Motor neuron (in vitro differentiated cells): ENCODE data around the gene NR6A1. TPM values are rescaled to one million over a fixed set of nuclear protein-coding genes. Genes with fewer than 3 reads are reported as not detected.
A peak's percentile ranks its signal among the peaks of the same experiment; 100 is the strongest.
"Not testable (repeated sequence)": the region's sequence is repeated elsewhere in the genome, so short reads cannot be mapped to it uniquely, and the experiment has no call there.

Experiments used
- ATAC-seq, 8 experiments: fragments of 200-7000 bp; cut with Tn5 transposase; replicated peaks in 6 of 8; 2 replicates each; pipeline ENCODE4 v1.8.0; 2021; ENCODE audit warnings: mild to moderate bottlenecking in 8 of 8, moderate library complexity in 8 of 8
- H3K27ac ChIP-seq, 2 donors: fragments of 250-450 bp; sonication (Bioruptor Pico); 2 replicates each; pipeline ENCODE4 v1.9.0; 2021; ENCODE audit warnings: antibody characterized with exemption in 2 of 2, mild to moderate bottlenecking in 2 of 2, moderate library complexity in 1 of 2
- H3K4me1 ChIP-seq, 2 donors: fragments of 250-450 bp; sonication (Bioruptor Pico); replicated peaks in 1 of 2; 2 replicates each; pipeline ENCODE4 v1.6.1; 2021; ENCODE audit warnings: antibody characterized with exemption in 2 of 2, mild to moderate bottlenecking in 2 of 2, moderate library complexity in 1 of 2
- H3K4me3 ChIP-seq, 5 donors: fragments of 250-450 bp; sonication (Bioruptor Pico); 2 replicates each; pipeline ENCODE4 v1.9.0; 2021; ENCODE audit warnings: antibody characterized with exemption in 5 of 5, mild to moderate bottlenecking in 5 of 5, moderate library complexity in 4 of 5
- WGBS, 10 experiments: fragments of 450-650 bp; shearing (Covaris generic); methylation state at CpG; one replicate each; pipeline ENCODE4 v1.0.0; 2022; 5-methylcytosine and 5-hydroxymethylcytosine counted together
- in situ Hi-C, 9 experiments: fragments of 400-800 bp; cut with MboI; loops; one replicate each; pipeline ENCODE4 v1.15.0; 2021; ENCODE audit warnings: low sequenced_read_pairs in 9 of 9, low pct_unique_long_range_greater_than_20kb in 2 of 9; ENCODE audit not compliant: unreplicated experiment in 9 of 9
- total RNA-seq, 8 experiments: library from RNA; unstranded; fragments of 300-600 nt; gene quantifications; 2 replicates each; pipeline versions ENCODE4 v1.2.3 to v1.2.4, GENCODE V29; 2022

The NR6A1 gene
- total RNA-seq, 8 experiments from 2014 or later = 0.46 to 29.0 (median 3.7) TPM

- no peak overlapping the region for H3K4me3 ChIP-seq
- peak; percentile 14 to 69 (median 51) for ATAC-seq
- WGBS, 10 experiments = 0 to 26% (median 0%) methylated on average over 1 to 4 of the region's 6 CpGs; no CpG with 5 or more reads in 5 of the 10 experiments
- H3K27ac ChIP-seq = no peak overlapping the region
- in situ Hi-C loops = loop anchor here in 5 of 9 experiments (10.0 kb wide), 3 partner anchors 65 to 595 kb away; partner anchors contain the start of gene WDR38 (in 2 of the 5)
- H3K4me1 ChIP-seq = peaks cover 3 to 13% of the 10 kb centered on the region in 2 donors
These were observed 8.4 kb upstream of the NR6A1 start for GRCh38 chr9:124779368-124780059.

DNA sequence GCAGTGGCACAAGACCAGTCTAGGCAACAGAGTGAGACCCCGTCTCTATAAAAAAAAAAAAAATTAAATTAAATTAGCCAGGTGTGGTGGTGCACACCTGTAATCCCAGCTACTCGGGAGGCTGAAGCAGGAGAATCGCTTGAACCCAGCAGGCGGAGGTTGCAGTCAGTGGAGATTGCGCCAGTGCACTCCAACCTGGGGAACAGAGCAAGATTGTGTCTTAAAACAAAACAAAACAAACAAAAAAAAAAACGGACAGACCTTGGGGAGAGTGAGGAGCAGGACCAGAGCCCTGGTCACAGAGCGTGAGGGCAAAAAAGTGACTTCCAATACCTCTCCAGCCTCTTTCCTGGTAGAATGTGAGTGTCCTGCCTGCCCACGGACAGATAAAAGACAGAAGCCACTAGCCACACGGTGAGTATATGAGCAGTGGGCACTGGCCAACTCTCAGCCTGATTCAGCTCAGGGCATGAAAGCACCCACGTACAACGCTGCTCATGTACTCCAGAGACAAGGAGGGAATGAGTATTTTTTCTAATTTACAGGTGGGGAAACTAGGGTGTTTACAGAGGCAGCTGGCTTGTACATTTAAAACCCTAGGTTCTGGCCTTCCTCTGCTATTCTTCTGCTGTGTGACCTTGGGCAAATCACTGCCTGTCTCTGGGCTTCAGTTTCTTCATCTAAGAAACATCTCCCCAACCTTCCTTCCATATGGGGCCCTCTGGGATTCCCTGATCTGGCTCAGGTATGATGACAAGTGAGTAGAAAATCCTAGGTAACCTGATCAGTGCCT lies 7.7 kb upstream of the NR6A1 start:
- Histone ChIP-seq H3K4me1 (peaks cover 3 to 13% of the 10 kb centered on the region in 2 donors), H3K4me3 (no peak overlapping the region), H3K27ac (no peak overlapping the region)
- WGBS, 10 experiments = 20 to 96% (median 83%) methylated on average over 2 to 9 of the region's 11 CpGs; no CpG with 5 or more reads in 2 of the 10 experiments
- no peak for ATAC-seq
- in situ Hi-C loops = loop anchor here in 5 of 9 experiments (10.0 kb wide), 3 partner anchors 66 to 596 kb away; partner anchors contain the start of gene WDR38 (in 2 of the 5)

DNA sequence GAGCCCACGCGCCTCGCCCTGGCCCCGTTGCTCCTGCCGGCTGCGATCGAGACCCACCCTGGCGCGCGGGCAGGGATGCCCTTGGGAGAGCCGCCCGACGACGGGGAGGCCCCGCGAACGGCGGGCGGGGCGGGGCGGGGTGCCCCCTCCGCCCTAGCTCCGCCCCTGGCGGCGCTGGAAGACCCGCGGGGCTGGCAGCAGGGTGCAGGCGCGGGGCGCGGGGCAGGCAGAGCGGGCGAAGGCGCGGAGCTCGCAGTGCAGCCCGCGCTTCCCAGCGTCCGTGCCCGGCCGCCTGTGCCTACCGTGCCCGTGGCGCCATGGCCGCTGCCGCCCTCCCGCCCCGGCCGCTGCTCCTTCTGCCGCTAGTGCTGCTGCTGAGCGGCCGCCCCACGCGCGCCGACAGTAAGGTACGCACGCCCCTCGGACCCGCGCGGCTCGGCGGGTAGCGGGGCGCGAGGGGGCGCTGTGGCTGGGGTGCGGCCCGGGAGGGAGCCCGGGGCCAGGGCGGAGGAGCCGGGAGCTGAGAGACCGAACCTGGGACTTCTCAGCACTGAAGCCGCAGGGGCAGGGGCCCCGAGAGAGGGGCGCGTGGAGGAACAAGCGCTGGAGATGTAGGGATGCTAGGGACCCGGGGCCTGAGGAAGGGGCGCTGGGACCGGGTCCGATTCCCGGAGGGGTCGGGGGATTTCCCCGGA lies 6.0 kb upstream of the NR6A1 start, which contains the start of gene OLFML2A:
Gene OLFML2A (plus strand): TSS at position 180 of the 695 bp plus-strand sequence. CDS start 138 bp downstream, at position 318.
- in situ Hi-C loops = loop anchor here in 5 of 9 experiments (10.0 kb wide), 3 partner anchors 68 to 598 kb away; partner anchors contain the start of gene WDR38 (in 2 of the 5)
- peak; percentile 41 to 77 (median 72) for ATAC-seq
- peak within 1 kb of the TSS; percentile 35 to 49 (median 40) for H3K4me3 ChIP-seq
- WGBS, 10 experiments = 0 to 20% methylated on average over 2 to 3 of the region's 87 CpGs; no CpG with 5 or more reads in 8 of the 10 experiments
- peaks cover 3 to 13% of the 10 kb centered on the region in 2 donors for H3K4me1 ChIP-seq
- no peak within 1 kb of the TSS for H3K27ac ChIP-seq

GRCh38 chr9:124776618-124776953 lies 5.5 kb upstream of the NR6A1 start:
- in situ Hi-C loops = loop anchor here in 5 of 9 experiments (10.0 kb wide), 3 partner anchors 68 to 598 kb away; partner anchors contain the start of gene WDR38 (in 2 of the 5)
- WGBS, 10 experiments = 9 to 83% (median 47%) methylated on average over 1 to 8 of the region's 12 CpGs; no CpG with 5 or more reads in 1 of the 10 experiments
- Histone ChIP-seq H3K4me3 (peak overlapping the region; percentile 35 to 49 (median 40)), H3K4me1 (peaks cover 3 to 13% of the 10 kb centered on the region in 2 donors), H3K27ac (no peak overlapping the region)
- no peak for ATAC-seq

DNA sequence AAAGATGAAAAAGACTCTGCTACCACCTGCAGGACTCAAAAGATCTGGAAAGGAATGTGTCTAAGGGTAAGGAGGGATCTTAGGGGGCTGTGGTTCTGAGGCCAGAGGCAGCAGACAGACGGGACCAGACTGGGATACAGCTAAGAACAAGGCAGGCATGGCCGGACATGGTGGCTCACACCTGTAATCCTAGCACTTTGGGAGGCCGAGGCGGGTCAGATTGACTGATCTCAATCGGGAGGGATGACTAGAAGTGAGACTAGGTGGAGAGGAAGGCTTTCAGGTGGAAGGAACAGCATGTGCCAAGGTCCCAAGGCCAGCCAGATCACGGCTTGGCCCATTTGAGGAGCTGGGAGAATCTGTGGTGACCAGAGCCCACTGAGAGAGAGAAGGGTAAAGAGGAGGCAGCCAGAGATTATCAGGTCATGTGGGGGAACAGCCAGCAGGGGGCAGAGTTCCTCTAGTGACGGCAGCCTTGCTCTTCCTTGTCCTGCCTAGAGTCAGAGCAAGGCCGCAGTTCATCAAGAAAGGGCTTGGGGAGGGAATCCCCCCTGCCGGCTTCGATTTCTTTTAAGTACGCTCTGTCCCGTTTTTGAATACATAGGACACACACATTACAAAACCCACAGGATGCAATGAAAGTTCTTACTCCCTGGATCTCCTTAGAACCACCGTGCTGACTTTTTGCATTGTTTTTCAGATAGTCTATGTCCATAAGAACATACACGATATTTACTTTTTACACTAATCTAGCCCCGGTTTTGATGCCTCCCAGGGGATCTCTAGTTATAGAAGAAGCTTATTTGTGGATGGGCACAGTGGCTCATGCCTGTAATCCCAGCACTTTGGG lies 3.2 kb upstream of the NR6A1 start:
- peak in 1 of 8 experiments; percentile 3 for ATAC-seq
- no peak overlapping the region for H3K4me3 ChIP-seq
- H3K4me1 ChIP-seq = peaks cover 2 to 7% of the 10 kb centered on the region in 2 donors
- WGBS, 10 experiments = 0 to 74% (median 26%) methylated on average over 1 to 9 of the region's 15 CpGs; no CpG with 5 or more reads in 1 of the 10 experiments
- no peak overlapping the region for H3K27ac ChIP-seq
- in situ Hi-C loops = loop anchor here in 8 of 9 experiments (5.0 to 25.0 kb wide), 5 partner anchors 70 to 600 kb away; partner anchors contain the start of genes WDR38 (in 5 of the 8), ARPC5L (in 1 of the 8) and RPL35 (in 1 of the 8)

GRCh38 chr9:124773473-124774128 lies 2.5 kb upstream of the NR6A1 start:
- peaks cover 3 to 4% of the 10 kb centered on the region in 2 donors for H3K4me1 ChIP-seq
- no peak overlapping the region for H3K27ac ChIP-seq
- no peak overlapping the region for H3K4me3 ChIP-seq
- in situ Hi-C loops = loop anchor here in 8 of 9 experiments (5.0 to 25.0 kb wide), 5 partner anchors 71 to 601 kb away; partner anchors contain the start of genes WDR38 (in 5 of the 8), ARPC5L (in 1 of the 8) and RPL35 (in 1 of the 8)
- ATAC-seq = no peak
- 0 to 83% (median 67%) methylated on average over 1 of the region's 1 CpG; no CpG with 5 or more reads in 7 of the 10 experiments for WGBS, 10 experiments

DNA sequence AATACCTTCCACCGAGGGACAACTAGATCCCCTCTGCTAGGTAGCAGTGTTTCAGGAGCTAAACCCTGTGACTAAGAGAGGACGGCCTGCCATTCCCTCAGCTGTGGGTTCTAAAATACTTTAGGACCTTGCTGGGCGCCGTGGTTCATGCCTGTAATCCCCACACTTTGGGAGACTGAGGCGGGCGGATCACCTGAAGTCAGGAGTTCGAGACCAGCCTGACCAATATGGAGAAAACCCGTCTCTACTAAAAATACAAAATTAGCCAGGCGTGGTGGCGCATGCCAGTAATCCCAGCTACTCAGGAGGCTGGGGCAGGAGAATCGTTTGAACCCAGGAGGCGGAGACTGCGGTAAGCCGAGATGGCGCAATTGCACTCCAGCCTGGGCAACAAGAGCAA lies 1.8 kb upstream of the NR6A1 start:
- H3K4me1 ChIP-seq = peaks cover 3 to 12% of the 10 kb centered on the region in 2 donors
- not testable (repeated sequence) for ATAC-seq, H3K27ac ChIP-seq, H3K4me3 ChIP-seq
- 57 to 90% (median 75%) methylated on average over 1 to 3 of the region's 15 CpGs; no CpG with 5 or more reads in 5 of the 10 experiments for WGBS, 10 experiments
- in situ Hi-C loops = loop anchor here in 8 of 9 experiments (5.0 to 25.0 kb wide), 5 partner anchors 72 to 602 kb away; partner anchors contain the start of genes WDR38 (in 5 of the 8), ARPC5L (in 1 of the 8) and RPL35 (in 1 of the 8)

DNA sequence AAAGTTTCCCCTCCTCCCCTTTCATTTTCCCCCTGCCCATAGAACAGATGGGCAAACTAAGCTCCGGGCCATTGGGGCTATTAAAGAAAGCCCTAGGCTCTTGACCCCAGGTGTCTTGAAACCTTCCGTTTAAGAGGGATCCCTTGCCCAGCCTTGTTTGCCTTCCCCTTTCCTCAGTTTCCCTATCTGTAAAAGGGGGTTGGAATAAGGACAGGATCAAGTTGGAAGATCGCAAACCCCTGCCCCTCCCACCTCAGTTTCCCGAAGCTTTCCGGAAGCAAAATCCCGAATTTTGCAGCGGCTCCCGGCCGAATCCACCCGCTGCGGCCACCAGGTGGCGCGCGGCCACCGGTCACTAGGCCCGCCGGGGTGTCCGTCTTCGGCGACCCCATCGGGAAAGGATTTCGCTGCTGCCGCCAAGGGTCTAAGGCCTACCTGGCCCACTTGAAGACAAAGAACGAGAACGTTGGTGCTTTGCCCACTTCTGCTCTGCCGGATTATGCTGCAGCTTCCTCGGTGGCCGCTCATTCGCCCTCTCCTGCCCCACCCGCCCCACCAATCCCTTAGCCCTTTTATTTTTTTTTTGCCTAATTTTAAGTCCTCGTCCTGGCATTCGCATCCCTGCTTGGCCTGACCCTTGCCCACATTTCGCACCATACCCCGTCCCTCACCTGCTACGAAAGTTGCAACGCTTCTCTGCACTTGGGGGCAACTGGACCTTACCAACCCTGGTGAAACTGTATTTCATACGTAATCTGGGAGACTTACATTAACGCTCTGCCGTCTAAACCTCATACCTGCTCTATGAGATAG lies 962 bp upstream of the NR6A1 start:
- no peak overlapping the region for H3K27ac ChIP-seq
- peak overlapping the region; percentile 76 to 96 (median 92) for H3K4me3 ChIP-seq
- peak in 3 of 8 experiments; percentile 2 to 5 (median 4) for ATAC-seq
- in situ Hi-C loops = loop anchor here in 8 of 9 experiments (5.0 to 25.0 kb wide), 5 partner anchors 73 to 603 kb away; partner anchors contain the start of genes WDR38 (in 5 of the 8), ARPC5L (in 1 of the 8) and RPL35 (in 1 of the 8)
- H3K4me1 ChIP-seq = peaks cover 6 to 20% of the 10 kb centered on the region in 2 donors
- 0 to 90% (median 47%) methylated on average over 2 to 19 of the region's 39 CpGs; no CpG with 5 or more reads in 1 of the 10 experiments for WGBS, 10 experiments

- peak overlapping the region; percentile 76 to 90 for H3K27ac ChIP-seq
- peaks cover 12 to 36% of the 10 kb centered on the region in 2 donors for H3K4me1 ChIP-seq
- in situ Hi-C loops = loop anchor here in 8 of 9 experiments (5.0 to 25.0 kb wide), 5 partner anchors 74 to 604 kb away; partner anchors contain the start of genes WDR38 (in 5 of the 8), ARPC5L (in 1 of the 8) and RPL35 (in 1 of the 8)
- peak in 4 of 8 experiments; percentile 0 to 28 (median 4) for ATAC-seq
- WGBS, 10 experiments = no CpG with 5 or more reads among the region's 43 CpGs
- H3K4me3 ChIP-seq = peak overlapping the region; percentile 76 to 96 (median 92)
These were observed 621 bp downstream of the NR6A1 start for GRCh38 chr9:124770359-124771020.
